NCI-H1930 (cell line): ENCODE data around the gene CLIP4.
"Not testable (repeated sequence)": the region's sequence is repeated elsewhere in the genome, so short reads cannot be mapped to it uniquely, and the experiment has no call there.

ENCODE experiments used
- DNase-seq, 2 experiments: peaks; one replicate each; lab custom pipeline; 2025; lab: John Stamatoyannopoulos, UW

CLIP4 gene

GRCh38 chr2:29100564-29100963 lies 14.7 kb upstream of the CLIP4 start:
- DNase-seq = no peak

- no peak for DNase-seq
Observed at GRCh38 chr2:29104688-29105087, 10.5 kb upstream of the CLIP4 start.

- no peak for DNase-seq
Observed at GRCh38 chr2:29105375-29105774, 9.8 kb upstream of the CLIP4 start.

GRCh38 chr2:29106256-29106655 lies 9.0 kb upstream of the CLIP4 start:
- no peak for DNase-seq

GRCh38 chr2:29106980-29107388 lies 8.2 kb upstream of the CLIP4 start:
- DNase-seq = peak in 1 of 2 experiments; percentile 71

- not testable (repeated sequence) for DNase-seq
Observed at GRCh38 chr2:29107547-29107946, 7.7 kb upstream of the CLIP4 start.

- no peak for DNase-seq
Observed at GRCh38 chr2:29108225-29108624, 7.0 kb upstream of the CLIP4 start.

- DNase-seq = no peak
Observed at GRCh38 chr2:29109246-29109645, 6.0 kb upstream of the CLIP4 start.

- no peak for DNase-seq
Observed at GRCh38 chr2:29110916-29111535, 4.2 kb upstream of the CLIP4 start.

- no peak for DNase-seq
Observed at GRCh38 chr2:29112379-29112778, 2.8 kb upstream of the CLIP4 start.

- no peak for DNase-seq
Observed at GRCh38 chr2:29113027-29113686, 2.1 kb upstream of the CLIP4 start.

- no peak for DNase-seq
Observed at GRCh38 chr2:29113891-29114321, 1.3 kb upstream of the CLIP4 start.

GRCh38 chr2:29114586-29114945 lies 649 bp upstream of the CLIP4 start:
- DNase-seq = no peak

- DNase-seq = no peak
Observed at GRCh38 chr2:29115797-29116781, 874 bp downstream of the CLIP4 start.

- DNase-seq = no peak
Observed at GRCh38 chr2:29117636-29118303, 2.6 kb downstream of the CLIP4 start.

- no peak for DNase-seq
Observed at GRCh38 chr2:29119211-29119610, 4.0 kb downstream of the CLIP4 start.

- DNase-seq = no peak
Observed at GRCh38 chr2:29120846-29121245, 5.6 kb downstream of the CLIP4 start.

- no peak for DNase-seq
Observed at GRCh38 chr2:29123617-29124349, 8.6 kb downstream of the CLIP4 start.

- DNase-seq = no peak
Observed at GRCh38 chr2:29124504-29124903, 9.3 kb downstream of the CLIP4 start.

GRCh38 chr2:29129586-29130281 lies 14.5 kb downstream of the CLIP4 start:
- no peak for DNase-seq

- DNase-seq = no peak
Observed at GRCh38 chr2:29130295-29130694, 15.1 kb downstream of the CLIP4 start.
